ENCODE measurements around the gene ATP8B3. TPM values are rescaled to one million over a fixed set of nuclear protein-coding genes. Genes with fewer than 3 reads are reported as not detected.
A peak's percentile ranks its signal among the peaks of the same experiment; 100 is the strongest.

The ATP8B3 gene
- total and polyA plus RNA-seq, 2 of the 13 experiments (the other 11 are each of a cell fraction or from before 2014, with no cell fraction given) = 2.6 to 5.9 TPM

GRCh38 chr19:1812426-1813191 is 533 bp upstream of the ATP8B3 start (continued):
- TF ChIP-seq, protein P1, sequence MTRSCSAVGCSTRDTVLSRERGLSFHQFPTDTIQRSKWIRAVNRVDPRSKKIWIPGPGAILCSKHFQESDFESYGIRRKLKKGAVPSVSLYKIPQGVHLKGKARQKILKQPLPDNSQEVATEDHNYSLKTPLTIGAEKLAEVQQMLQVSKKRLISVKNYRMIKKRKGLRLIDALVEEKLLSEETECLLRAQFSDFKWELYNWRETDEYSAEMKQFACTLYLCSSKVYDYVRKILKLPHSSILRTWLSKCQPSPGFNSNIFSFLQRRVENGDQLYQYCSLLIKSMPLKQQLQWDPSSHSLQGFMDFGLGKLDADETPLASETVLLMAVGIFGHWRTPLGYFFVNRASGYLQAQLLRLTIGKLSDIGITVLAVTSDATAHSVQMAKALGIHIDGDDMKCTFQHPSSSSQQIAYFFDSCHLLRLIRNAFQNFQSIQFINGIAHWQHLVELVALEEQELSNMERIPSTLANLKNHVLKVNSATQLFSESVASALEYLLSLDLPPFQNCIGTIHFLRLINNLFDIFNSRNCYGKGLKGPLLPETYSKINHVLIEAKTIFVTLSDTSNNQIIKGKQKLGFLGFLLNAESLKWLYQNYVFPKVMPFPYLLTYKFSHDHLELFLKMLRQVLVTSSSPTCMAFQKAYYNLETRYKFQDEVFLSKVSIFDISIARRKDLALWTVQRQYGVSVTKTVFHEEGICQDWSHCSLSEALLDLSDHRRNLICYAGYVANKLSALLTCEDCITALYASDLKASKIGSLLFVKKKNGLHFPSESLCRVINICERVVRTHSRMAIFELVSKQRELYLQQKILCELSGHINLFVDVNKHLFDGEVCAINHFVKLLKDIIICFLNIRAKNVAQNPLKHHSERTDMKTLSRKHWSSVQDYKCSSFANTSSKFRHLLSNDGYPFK (CRISPR knock-in tag; IDR thresholded peaks at IDR 0.05; ENCODE audit: borderline replicate concordance) = peak; percentile 85; the same call in 1 of the 2 replicates
- TF ChIP-seq HOXA3 (CRISPR knock-in tag; IDR thresholded peaks at IDR 0.05) (peak; percentile 34; the same call in 1 of the 2 replicates), MLX (CRISPR knock-in tag; IDR thresholded peaks at IDR 0.05) (0 out of 2 replicates have a peak, but pooled peaks have one; percentile 20), AKAP8 (CRISPR knock-in tag; IDR thresholded peaks at IDR 0.05) (peak; percentile 52; the same call in 1 of the 2 replicates), PHF5A (CRISPR knock-in tag; IDR thresholded peaks at IDR 0.05; ENCODE audit: low read depth, unreplicated experiment) (no peak), ZSCAN21 (CRISPR knock-in tag; IDR thresholded peaks at IDR 0.05; ENCODE audit: borderline replicate concordance) (peak; percentile 56; the same call in 1 of the 2 replicates), KAT8 (CRISPR knock-in tag; IDR thresholded peaks at IDR 0.05) (peak; percentile 63; the same call in 1 of the 2 replicates), KDM3A (CRISPR knock-in tag; IDR thresholded peaks at IDR 0.05; ENCODE audit: low read depth) (no peak), ZNF468 (CRISPR knock-in tag; IDR thresholded peaks at IDR 0.05) (no peak), PITX1 (CRISPR knock-in tag; IDR thresholded peaks at IDR 0.05) (peak; percentile 44; the same call in 1 of the 2 replicates), CHD2 (IDR thresholded peaks at IDR 0.05; ENCODE audit: low read depth, low read length) (no peak), ZNF337 (CRISPR knock-in tag; IDR thresholded peaks at IDR 0.05; ENCODE audit: borderline replicate concordance, low read depth) (no peak), ELF4 (CRISPR knock-in tag; IDR thresholded peaks at IDR 0.05; ENCODE audit: borderline replicate concordance) (no peak), HOMEZ (CRISPR knock-in tag; IDR thresholded peaks at IDR 0.05; ENCODE audit: low read depth) (peak; percentile 44; the same call in 1 of the 2 replicates), THAP11 (CRISPR knock-in tag; IDR thresholded peaks at IDR 0.05) (peak; percentile 51), ZXDC (CRISPR knock-in tag; IDR thresholded peaks at IDR 0.05) (no peak), ZNF704 (CRISPR knock-in tag; IDR thresholded peaks at IDR 0.05; ENCODE audit: borderline replicate concordance) (no peak)
- TF ChIP-seq, protein P2, sequence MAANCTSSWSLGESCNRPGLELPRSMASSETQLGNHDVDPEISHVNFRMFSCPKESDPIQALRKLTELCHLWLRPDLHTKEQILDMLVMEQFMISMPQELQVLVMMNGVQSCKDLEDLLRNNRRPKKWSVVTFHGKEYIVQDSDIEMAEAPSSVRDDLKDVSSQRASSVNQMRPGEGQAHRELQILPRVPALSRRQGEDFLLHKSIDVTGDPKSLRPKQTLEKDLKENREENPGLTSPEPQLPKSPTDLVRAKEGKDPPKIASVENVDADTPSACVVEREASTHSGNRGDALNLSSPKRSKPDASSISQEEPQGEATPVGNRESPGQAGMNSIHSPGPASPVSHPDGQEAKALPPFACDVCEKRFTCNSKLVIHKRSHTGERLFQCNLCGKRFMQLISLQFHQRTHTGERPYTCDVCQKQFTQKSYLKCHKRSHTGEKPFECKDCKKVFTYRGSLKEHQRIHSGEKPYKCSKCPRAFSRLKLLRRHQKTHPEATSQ (CRISPR knock-in tag; IDR thresholded peaks at IDR 0.05; ENCODE audit: borderline replicate concordance) = no peak
